Neural progenitor cell (in vitro differentiated cells): ENCODE measurements around the gene SIL1.

Source experiments
- CTCF ChIP-seq: fragments of 200-600 bp; sonication (generic); IDR thresholded peaks from 2 replicates; pipeline ENCODE4 v1.5.1; 2017; ENCODE audit warnings: antibody characterized with exemption, mild to moderate bottlenecking
- EZH2 ChIP-seq: fragments of 200-600 bp; sonication (generic); IDR thresholded peaks from 2 replicates; pipeline ENCODE4 v1.6.1; 2017; ENCODE audit warnings: antibody characterized with exemption, mild to moderate bottlenecking, moderate library complexity
- EZH2phosphoT487 ChIP-seq: fragments of 200-600 bp; sonication (generic); IDR thresholded peaks from 2 replicates; pipeline ENCODE4 v1.6.1; 2017; ENCODE audit warnings: antibody characterized with exemption

DNA sequence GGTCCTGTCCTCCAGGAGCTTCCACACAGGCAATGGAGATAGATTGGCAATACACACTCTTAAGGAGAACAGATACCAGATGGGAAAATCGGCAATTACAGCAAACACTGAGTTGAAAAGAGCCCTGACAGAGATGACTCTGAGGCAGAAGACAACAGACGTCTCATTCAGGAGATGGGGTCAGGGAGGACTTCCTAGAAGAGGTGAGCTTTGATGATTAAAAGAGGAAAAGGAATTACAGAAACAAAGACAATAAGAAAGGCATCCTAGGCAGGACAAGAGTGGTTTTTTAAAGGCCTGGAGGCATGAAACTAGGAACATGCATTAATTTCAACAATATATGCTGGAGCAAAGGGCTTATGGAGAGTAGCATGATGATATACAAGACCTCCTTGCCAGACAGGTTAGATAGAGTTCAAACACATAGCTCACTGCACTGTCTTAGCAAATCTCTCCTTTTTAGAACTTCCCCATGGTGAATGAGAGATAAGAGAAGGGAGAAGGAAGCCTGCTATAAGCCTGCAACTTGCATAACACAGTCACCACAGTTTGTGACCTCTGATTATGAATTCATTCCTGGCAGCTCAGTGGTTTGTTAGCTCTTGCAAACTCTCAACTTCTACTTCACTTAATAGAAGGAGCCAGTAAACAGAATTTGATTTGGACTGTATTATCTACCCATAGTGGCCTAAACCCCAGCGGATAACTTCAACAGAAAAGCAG, 48.5 kb downstream of the SIL1 start:
- TF ChIP-seq EZH2phosphoT487 = no peak
- no peak for TF ChIP-seq CTCF
- TF ChIP-seq EZH2 = no peak
